CD14-positive monocyte (primary cell): ENCODE results near the gene PLS1. TPM values are rescaled to one million over a fixed set of nuclear protein-coding genes. Genes with fewer than 3 reads are reported as not detected.
"Not testable (repeated sequence)": the region's sequence is repeated elsewhere in the genome, so short reads cannot be mapped to it uniquely, and the experiment has no call there.

Source experiments
- DNase-seq, 3 donors: peaks; one replicate each; pipeline ENCODE4 v3.0.0-alpha.2; 2011 to 2022
- H2AFZ ChIP-seq: 2 replicates; pipeline ENCODE4 v1.6.0; 2012; ENCODE audit warnings: mild to moderate bottlenecking, low read depth, low read length, inconsistent platforms; ENCODE audit not compliant: insufficient read depth, poor library complexity, severe bottlenecking
- H3K27ac ChIP-seq, 2 donors: 1 replicate in 1 of 2; 2 replicates in 1 of 2; pipeline ENCODE4 v1.5.1; 2012 to 2013; ENCODE audit warnings: low read length in 2 of 2, control low read depth in 1 of 2, inconsistent platforms in 1 of 2, low read depth in 1 of 2, mild to moderate bottlenecking in 1 of 2
- H3K27me3 ChIP-seq, 2 donors: one replicate each; pipeline versions ENCODE4 v1.6.0 to v1.6.1; 2011 to 2013; ENCODE audit warnings: low read length in 2 of 2; ENCODE audit not compliant: control insufficient read depth in 2 of 2, insufficient read depth in 2 of 2
- H3K36me3 ChIP-seq, 2 donors: replicated peaks in 1 of 2; 1 replicate in 1 of 2; 2 replicates in 1 of 2; pipeline versions ENCODE4 v1.5.1 to v1.6.1; 2012 to 2013; ENCODE audit warnings: low read length in 2 of 2, control low read depth in 1 of 2, inconsistent platforms in 1 of 2, mild to moderate bottlenecking in 1 of 2; ENCODE audit not compliant: insufficient read depth in 2 of 2, control insufficient read depth in 1 of 2
- H3K4me1 ChIP-seq, 2 donors: 1 replicate in 1 of 2; 2 replicates in 1 of 2; pipeline versions ENCODE4 v1.5.1 to v1.6.1; 2012 to 2013; ENCODE audit warnings: low read length in 2 of 2, control low read depth in 1 of 2, inconsistent platforms in 1 of 2, mild to moderate bottlenecking in 1 of 2, moderate library complexity in 1 of 2; ENCODE audit not compliant: insufficient read depth in 2 of 2, control insufficient read depth in 1 of 2
- H3K4me2 ChIP-seq: replicated peaks from 2 replicates; pipeline ENCODE3; 2012; ENCODE audit warnings: low read length, moderate library complexity, mild to moderate bottlenecking; ENCODE audit not compliant: poor library complexity, severe bottlenecking; ENCODE audit errors: extremely low read depth
- H3K4me3 ChIP-seq, 3 experiments: fragments of 200-600 bp in 1 of 3; sonication (generic) in 1 of 3; replicated peaks in 1 of 3; 1 replicate in 2 of 3; 2 replicates in 1 of 3; pipeline ENCODE4 v1.5.1; 2011 to 2013; ENCODE audit warnings: low read length in 3 of 3, mild to moderate bottlenecking in 3 of 3, control low read depth in 2 of 3, low read depth in 2 of 3, inconsistent platforms in 1 of 3, moderate library complexity in 1 of 3
- H3K79me2 ChIP-seq: 2 replicates; pipeline ENCODE4 v1.6.0; 2012; ENCODE audit warnings: mild to moderate bottlenecking, control low read depth, inconsistent platforms, low read length, moderate library complexity; ENCODE audit not compliant: insufficient read depth
- H3K9ac ChIP-seq: 2 replicates; pipeline ENCODE4 v1.6.0; 2017; ENCODE audit warnings: low read length, mild to moderate bottlenecking; ENCODE audit not compliant: insufficient read depth, poor library complexity, severe bottlenecking
- H3K9me3 ChIP-seq, 2 donors: replicated peaks in 1 of 2; 1 replicate in 1 of 2; 2 replicates in 1 of 2; pipeline versions ENCODE4 v1.5.1 to v1.6.1; 2012 to 2013; ENCODE audit warnings: low read length in 2 of 2, control low read depth in 1 of 2; ENCODE audit not compliant: control insufficient read depth in 1 of 2, insufficient read depth in 1 of 2
- H4K20me1 ChIP-seq: 2 replicates; pipeline ENCODE4 v1.6.0; 2012; ENCODE audit warnings: mild to moderate bottlenecking, low read length, control low read depth, moderate library complexity; ENCODE audit not compliant: insufficient read depth
- H3K27ac Mint-ChIP-seq, 7 donors: one replicate each; pipeline ENCODE4 v1.8.0; 2020; ENCODE audit warnings: mild to moderate bottlenecking in 7 of 7, mixed read lengths in 7 of 7, moderate library complexity in 6 of 7, inconsistent platforms in 2 of 7
- H3K27me3 Mint-ChIP-seq, 3 donors: one replicate each; pipeline ENCODE4 v1.8.0; 2021 to 2022; ENCODE audit warnings: low read depth in 3 of 3, mild to moderate bottlenecking in 3 of 3, mixed read lengths in 3 of 3, moderate library complexity in 3 of 3, inconsistent platforms in 1 of 3
- H3K36me3 Mint-ChIP-seq, 2 donors: one replicate each; pipeline ENCODE4 v1.8.0; 2020; ENCODE audit warnings: mixed read lengths in 2 of 2, inconsistent platforms in 1 of 2, mild to moderate bottlenecking in 1 of 2
- H3K4me1 Mint-ChIP-seq: one replicate; pipeline ENCODE4 v1.8.0; 2020; ENCODE audit warnings: mild to moderate bottlenecking, mixed read lengths
- H3K4me3 Mint-ChIP-seq, 2 donors: one replicate each; pipeline ENCODE4 v1.8.0; 2020; ENCODE audit warnings: mild to moderate bottlenecking in 2 of 2, mixed read lengths in 2 of 2, moderate library complexity in 1 of 2
- H3K9me3 Mint-ChIP-seq, 7 donors: one replicate each; pipeline ENCODE4 v1.8.0; 2020 to 2022; ENCODE audit warnings: mixed read lengths in 7 of 7, mild to moderate bottlenecking in 6 of 7, moderate library complexity in 6 of 7, inconsistent platforms in 2 of 7
- WGBS: methylation state at CpG from one replicate; pipeline ENCODE4 v1.1.5; 2013; ENCODE audit warnings: missing lambda C conversion rate; ENCODE audit not compliant: insufficient coverage; 5-methylcytosine and 5-hydroxymethylcytosine counted together
- intact Hi-C, 2 donors: fragments of 100-400 bp; cut with micrococcal nuclease; formaldehyde crosslinking; loops; one replicate each; pipeline versions ENCODE4 v1.15.0 to v1.15.1; 2023
- polyA plus RNA-seq, 3 donors: library from polyadenylated mRNA; depleted of rRNA in 1 of 3; unstranded in 2 of 3; stranded (reverse) in 1 of 3; fragments of 300-500 nt in 2 of 3; fragments of >200 nt in 1 of 3; fragmentation: Illumina TruSeq in 2 of 3; gene quantifications; 1 replicate in 2 of 3; 2 replicates in 1 of 3; pipeline ENCODE4 v1.2.3, GENCODE V29; 2012 to 2021
- TF ChIP-seq, protein P1 (sequence below): fragments of 200-600 bp; IDR thresholded peaks from one replicate; pipeline ENCODE4 v1.8.0; 2022; ENCODE audit warnings: antibody characterized with exemption, mild to moderate bottlenecking

The PLS1 gene
- polyA plus RNA-seq, 3 donors, result 0.09 to 0.17 TPM; not detected in 1

GRCh38 chr3:142586803-142587406 lies 9.3 kb upstream of the PLS1 start:
- Mint-ChIP-seq H3K36me3 (no peaks in the 10 kb centered on the region), H3K9me3 (no peaks in the 10 kb centered on the region), H3K27ac (no peak overlapping the region), H3K27me3 (peaks cover 3 to 12% (median 9%) of the 10 kb centered on the region in 3 donors), H3K4me1 (no peaks in the 10 kb centered on the region), H3K4me3 (no peak overlapping the region)
- Histone ChIP-seq H3K4me3 (no peak overlapping the region), H3K9me3 (no peaks in the 10 kb centered on the region), H3K27me3 (no peaks in the 10 kb centered on the region), H3K27ac (no peak overlapping the region), H3K4me1 (no peaks in the 10 kb centered on the region), H3K4me2 (no peak overlapping the region), H3K79me2 (no peaks in the 10 kb centered on the region), H3K36me3 (no peaks in the 10 kb centered on the region), H2AFZ (no peak overlapping the region), H3K9ac (no peak overlapping the region), H4K20me1 (no peaks in the 10 kb centered on the region)
- DNase-seq, result peak in 2 of 3 donors; percentile 41 to 54
- TF ChIP-seq, protein P1, sequence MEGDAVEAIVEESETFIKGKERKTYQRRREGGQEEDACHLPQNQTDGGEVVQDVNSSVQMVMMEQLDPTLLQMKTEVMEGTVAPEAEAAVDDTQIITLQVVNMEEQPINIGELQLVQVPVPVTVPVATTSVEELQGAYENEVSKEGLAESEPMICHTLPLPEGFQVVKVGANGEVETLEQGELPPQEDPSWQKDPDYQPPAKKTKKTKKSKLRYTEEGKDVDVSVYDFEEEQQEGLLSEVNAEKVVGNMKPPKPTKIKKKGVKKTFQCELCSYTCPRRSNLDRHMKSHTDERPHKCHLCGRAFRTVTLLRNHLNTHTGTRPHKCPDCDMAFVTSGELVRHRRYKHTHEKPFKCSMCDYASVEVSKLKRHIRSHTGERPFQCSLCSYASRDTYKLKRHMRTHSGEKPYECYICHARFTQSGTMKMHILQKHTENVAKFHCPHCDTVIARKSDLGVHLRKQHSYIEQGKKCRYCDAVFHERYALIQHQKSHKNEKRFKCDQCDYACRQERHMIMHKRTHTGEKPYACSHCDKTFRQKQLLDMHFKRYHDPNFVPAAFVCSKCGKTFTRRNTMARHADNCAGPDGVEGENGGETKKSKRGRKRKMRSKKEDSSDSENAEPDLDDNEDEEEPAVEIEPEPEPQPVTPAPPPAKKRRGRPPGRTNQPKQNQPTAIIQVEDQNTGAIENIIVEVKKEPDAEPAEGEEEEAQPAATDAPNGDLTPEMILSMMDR, result peak; percentile 61
- no CpG with 5 or more reads among the region's 2 CpGs for WGBS
- intact Hi-C loops, result no loop called here

- Histone ChIP-seq H3K9me3 (no peaks in the 10 kb centered on the region), H3K79me2 (no peaks in the 10 kb centered on the region), H2AFZ (no peak overlapping the region), H3K27me3 (no peaks in the 10 kb centered on the region), H4K20me1 (no peaks in the 10 kb centered on the region), H3K36me3 (no peaks in the 10 kb centered on the region), H3K4me2 (no peak overlapping the region), H3K27ac (no peak overlapping the region), H3K4me3 (no peak overlapping the region), H3K9ac (no peak overlapping the region), H3K4me1 (no peaks in the 10 kb centered on the region)
- no peak overlapping the region for H3K27ac Mint-ChIP-seq
- no peaks in the 10 kb centered on the region for H3K4me1 Mint-ChIP-seq
- DNase-seq, result no peak
- WGBS, result no CpG with 5 or more reads among the region's 1 CpG
- peaks cover 1 to 8% (median 6%) of the 10 kb centered on the region in 3 donors for H3K27me3 Mint-ChIP-seq
- intact Hi-C loops, result no loop called here
- H3K4me3 Mint-ChIP-seq, result no peak overlapping the region
- H3K36me3 Mint-ChIP-seq, result no peaks in the 10 kb centered on the region
- TF ChIP-seq, protein P1, result no peak
- no peaks in the 10 kb centered on the region for H3K9me3 Mint-ChIP-seq
Observed at GRCh38 chr3:142588703-142589102, 7.5 kb upstream of the PLS1 start.

GRCh38 chr3:142592268-142592667 lies 3.9 kb upstream of the PLS1 start:
- H3K4me1 Mint-ChIP-seq, result peaks cover 13% of the 10 kb centered on the region
- H3K9ac ChIP-seq, H3K27ac Mint-ChIP-seq, H3K4me3 Mint-ChIP-seq, H3K4me2 ChIP-seq, H3K79me2 ChIP-seq, DNase-seq, intact Hi-C loops, H3K9me3 ChIP-seq, H4K20me1 ChIP-seq, H3K36me3 ChIP-seq, H3K4me3 ChIP-seq, H3K27me3 Mint-ChIP-seq, H3K36me3 Mint-ChIP-seq, H3K27ac ChIP-seq, H3K9me3 Mint-ChIP-seq, H2AFZ ChIP-seq, H3K27me3 ChIP-seq: not testable (repeated sequence)
- peaks cover 14 to 16% of the 10 kb centered on the region in 2 donors for H3K4me1 ChIP-seq
- WGBS, result no CpG with 5 or more reads among the region's 7 CpGs
